OCI-LY1 (cell line): ENCODE data around the gene ZNF354C.

ENCODE experiments used
- EZH2 ChIP-seq: fragments of 200-600 bp; sonication (generic), shearing (Covaris generic); IDR thresholded peaks from 2 replicates; pipeline ENCODE4 v1.8.0; 2017; ENCODE audit warnings: borderline replicate concordance, mixed run types, mild to moderate bottlenecking, antibody characterized with exemption, low read length, moderate library complexity, mixed read lengths
- TF ChIP-seq, protein P1 (sequence below): fragments of 200-600 bp; sonication (generic), shearing (Covaris generic); IDR thresholded peaks from 2 replicates; pipeline ENCODE4 v1.5.1; 2017; ENCODE audit warnings: mild to moderate bottlenecking, antibody characterized with exemption, low read length, moderate library complexity, mixed read lengths

DNA sequence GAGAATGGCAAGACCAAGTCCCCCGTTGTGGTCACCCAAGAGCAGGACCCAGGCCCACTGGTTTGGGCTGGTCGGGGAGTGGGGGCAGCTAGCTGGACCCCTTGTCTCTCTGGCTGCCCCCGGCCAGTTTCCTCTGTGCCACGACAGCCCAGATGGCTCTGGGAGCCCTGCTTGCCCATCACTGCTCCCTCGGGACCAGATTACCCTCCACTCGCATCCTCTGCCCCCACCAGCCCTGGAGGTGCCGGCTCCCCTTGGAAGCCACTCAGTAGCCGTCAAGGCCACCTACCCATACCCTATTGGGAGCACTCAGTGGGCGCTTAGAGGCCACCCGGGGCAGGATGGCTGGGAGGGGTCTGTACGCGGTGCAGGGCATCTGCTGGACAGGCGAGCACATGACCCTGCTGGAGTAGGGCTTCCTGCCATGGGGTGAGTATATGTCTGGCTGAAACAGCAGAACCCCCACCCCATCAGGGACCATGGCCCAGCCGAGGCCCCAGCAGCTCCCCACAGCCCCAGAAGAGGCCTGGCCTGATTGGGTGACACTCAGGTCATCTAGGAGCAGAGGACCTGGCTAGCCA lies 70.0 kb downstream of the ZNF354C start:
- TF ChIP-seq, protein P1, sequence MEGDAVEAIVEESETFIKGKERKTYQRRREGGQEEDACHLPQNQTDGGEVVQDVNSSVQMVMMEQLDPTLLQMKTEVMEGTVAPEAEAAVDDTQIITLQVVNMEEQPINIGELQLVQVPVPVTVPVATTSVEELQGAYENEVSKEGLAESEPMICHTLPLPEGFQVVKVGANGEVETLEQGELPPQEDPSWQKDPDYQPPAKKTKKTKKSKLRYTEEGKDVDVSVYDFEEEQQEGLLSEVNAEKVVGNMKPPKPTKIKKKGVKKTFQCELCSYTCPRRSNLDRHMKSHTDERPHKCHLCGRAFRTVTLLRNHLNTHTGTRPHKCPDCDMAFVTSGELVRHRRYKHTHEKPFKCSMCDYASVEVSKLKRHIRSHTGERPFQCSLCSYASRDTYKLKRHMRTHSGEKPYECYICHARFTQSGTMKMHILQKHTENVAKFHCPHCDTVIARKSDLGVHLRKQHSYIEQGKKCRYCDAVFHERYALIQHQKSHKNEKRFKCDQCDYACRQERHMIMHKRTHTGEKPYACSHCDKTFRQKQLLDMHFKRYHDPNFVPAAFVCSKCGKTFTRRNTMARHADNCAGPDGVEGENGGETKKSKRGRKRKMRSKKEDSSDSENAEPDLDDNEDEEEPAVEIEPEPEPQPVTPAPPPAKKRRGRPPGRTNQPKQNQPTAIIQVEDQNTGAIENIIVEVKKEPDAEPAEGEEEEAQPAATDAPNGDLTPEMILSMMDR: no peak
- TF ChIP-seq EZH2: no peak
